ENCODE data around the gene ROBO1. TPM values are rescaled to one million over a fixed set of nuclear protein-coding genes. Genes with fewer than 3 reads are reported as not detected.

Gene ROBO1
- total RNA-seq, 1 experiment from 2014 or later: 67.6 TPM

- ChIA-PET CTCF (no interaction called here), POLR2A (ENCODE audit: low non-redundant PET) (no interaction called here)
- no peak for DNase-seq (ENCODE audit: low spot score)
- no peaks in the 10 kb centered on the region for H3K9me3 ChIP-seq (ENCODE audit: low read depth, low read length, poor library complexity, severe bottlenecking)
- TF ChIP-seq EZH2 (IDR thresholded peaks at IDR 0.05; ENCODE audit: borderline replicate concordance, low read depth, low read length, poor library complexity, severe bottlenecking) (no peak), CTCF (conservative IDR thresholded peaks at IDR 0.05; ENCODE audit: low read depth, low read length) (no peak)
- no TSS peak for BruUV-seq (replicated peaks)
- no peaks in the 10 kb centered on the region for H3K27me3 ChIP-seq (replicated peaks; ENCODE audit: insufficient read depth, low read depth, low read length, poor library complexity)
- no peaks in the 10 kb centered on the region for H3K4me1 ChIP-seq (ENCODE audit: insufficient read depth, low read length, poor library complexity, severe bottlenecking)
- H3K4me3 ChIP-seq (ENCODE audit: low read depth, low read length, poor library complexity, severe bottlenecking): no peak overlapping the region
- H3K36me3 ChIP-seq (ENCODE audit: insufficient read depth, low read length, poor library complexity, severe bottlenecking): no peaks in the 10 kb centered on the region
- H3K27ac ChIP-seq (ENCODE audit: low read depth, low read length, poor library complexity, severe bottlenecking): no peak overlapping the region
- intact Hi-C loops (cut with micrococcal nuclease; ENCODE audit: unreplicated experiment): no loop called here
Observed at GRCh38 chr3:78848392-78849288, 919.2 kb downstream of the ROBO1 start.

- H3K36me3 ChIP-seq (ENCODE audit: insufficient read depth, low read length, poor library complexity, severe bottlenecking): no peaks in the 10 kb centered on the region
- no TSS peak for BruUV-seq (replicated peaks)
- ChIA-PET POLR2A (ENCODE audit: low non-redundant PET) (no interaction called here), CTCF (no interaction called here)
- H3K4me1 ChIP-seq (ENCODE audit: insufficient read depth, low read length, poor library complexity, severe bottlenecking): no peaks in the 10 kb centered on the region
- H3K27ac ChIP-seq (ENCODE audit: low read depth, low read length, poor library complexity, severe bottlenecking): no peak overlapping the region
- no peaks in the 10 kb centered on the region for H3K27me3 ChIP-seq (replicated peaks; ENCODE audit: insufficient read depth, low read depth, low read length, poor library complexity)
- H3K9me3 ChIP-seq (ENCODE audit: low read depth, low read length, poor library complexity, severe bottlenecking): no peaks in the 10 kb centered on the region
- intact Hi-C loops (cut with micrococcal nuclease; ENCODE audit: unreplicated experiment): no loop called here
- no peak for DNase-seq (ENCODE audit: low spot score)
- H3K4me3 ChIP-seq (ENCODE audit: low read depth, low read length, poor library complexity, severe bottlenecking): no peak overlapping the region
- TF ChIP-seq EZH2 (IDR thresholded peaks at IDR 0.05; ENCODE audit: borderline replicate concordance, low read depth, low read length, poor library complexity, severe bottlenecking) (no peak), CTCF (conservative IDR thresholded peaks at IDR 0.05; ENCODE audit: low read depth, low read length) (no peak)
Observed at GRCh38 chr3:78847603-78848002, 920.2 kb downstream of the ROBO1 start.

- intact Hi-C loops (cut with micrococcal nuclease; ENCODE audit: unreplicated experiment): no loop called here
- Histone ChIP-seq H3K4me3 (ENCODE audit: low read depth, low read length, poor library complexity, severe bottlenecking) (no peak overlapping the region), H3K9me3 (ENCODE audit: low read depth, low read length, poor library complexity, severe bottlenecking) (no peaks in the 10 kb centered on the region), H3K27ac (ENCODE audit: low read depth, low read length, poor library complexity, severe bottlenecking) (no peak overlapping the region), H3K27me3 (replicated peaks; ENCODE audit: insufficient read depth, low read depth, low read length, poor library complexity) (no peaks in the 10 kb centered on the region), H3K36me3 (ENCODE audit: insufficient read depth, low read length, poor library complexity, severe bottlenecking) (no peaks in the 10 kb centered on the region), H3K4me1 (ENCODE audit: insufficient read depth, low read length, poor library complexity, severe bottlenecking) (no peaks in the 10 kb centered on the region)
- no TSS peak for BruUV-seq (replicated peaks)
- TF ChIP-seq EZH2 (IDR thresholded peaks at IDR 0.05; ENCODE audit: borderline replicate concordance, low read depth, low read length, poor library complexity, severe bottlenecking) (no peak), CTCF (conservative IDR thresholded peaks at IDR 0.05; ENCODE audit: low read depth, low read length) (no peak)
- POLR2A ChIA-PET (ENCODE audit: low non-redundant PET): no interaction called here
- CTCF ChIA-PET: no interaction called here
- no peak for DNase-seq (ENCODE audit: low spot score)
Observed at GRCh38 chr3:78847203-78847602, 920.6 kb downstream of the ROBO1 start.

All from A673 (cell line).